ENCODE measurements around the gene PTPRE.

GRCh38 chr10:128044186-128044585 is 137.3 kb downstream of the PTPRE start:
- no peak for TF ChIP-seq POLR2A (IDR thresholded peaks at IDR 0.05; ENCODE audit: low read depth, low read length)
- TF ChIP-seq SPI1 (IDR thresholded peaks at IDR 0.05; ENCODE audit: low read depth, low read length): no peak
- TF ChIP-seq POLR2AphosphoS5 (IDR thresholded peaks at IDR 0.05; ENCODE audit: low read depth, low read length): no peak
- TF ChIP-seq TAF1 (IDR thresholded peaks at IDR 0.05; ENCODE audit: low read depth, low read length): no peak
- TF ChIP-seq PAX5 (IDR thresholded peaks at IDR 0.05; ENCODE audit: insufficient read depth, low read length, severe bottlenecking): no peak
